Activated T-cell treated with anti-CD3 and anti-CD28 coated beads for 4 hours (primary cell): ENCODE data around the gene RBKS.
"Not testable (repeated sequence)": the region's sequence is repeated elsewhere in the genome, so short reads cannot be mapped to it uniquely, and the experiment has no call there.

Source experiments
- DNase-seq: peaks from one replicate; pipeline ENCODE4 v3.0.0-alpha.2; 2020

RBKS gene

GRCh38 chr2:27756091-27756490, 134.1 kb downstream of the RBKS start:
- DNase-seq: no peak

- DNase-seq: no peak
Measured at GRCh38 chr2:27754831-27755230, 135.4 kb downstream of the RBKS start.

DNA sequence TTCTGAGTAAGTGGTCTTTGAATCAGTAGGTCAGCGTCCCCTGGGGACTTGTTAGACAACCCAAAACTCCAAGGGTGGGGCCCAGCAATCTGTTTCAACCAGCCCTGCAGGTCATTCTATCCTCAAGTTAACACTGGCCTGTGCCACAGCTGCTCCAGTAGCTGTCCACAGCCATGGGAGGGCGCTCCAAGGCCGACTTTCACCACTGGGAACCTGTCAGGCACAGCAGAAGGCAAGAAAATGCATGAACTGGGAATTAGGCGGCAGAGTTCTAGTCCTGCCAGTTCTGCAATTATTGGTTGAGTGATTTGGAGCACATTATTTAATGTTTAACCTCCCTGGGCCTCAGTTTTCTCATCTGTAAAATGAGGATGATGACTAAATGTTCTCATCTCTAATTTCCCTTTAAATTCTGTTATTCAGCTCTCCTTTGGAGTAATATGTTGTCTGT, 136.0 kb downstream of the RBKS start:
- peak; percentile 59 for DNase-seq

- no peak for DNase-seq
Measured at GRCh38 chr2:27752551-27753237, 137.5 kb downstream of the RBKS start.

DNA sequence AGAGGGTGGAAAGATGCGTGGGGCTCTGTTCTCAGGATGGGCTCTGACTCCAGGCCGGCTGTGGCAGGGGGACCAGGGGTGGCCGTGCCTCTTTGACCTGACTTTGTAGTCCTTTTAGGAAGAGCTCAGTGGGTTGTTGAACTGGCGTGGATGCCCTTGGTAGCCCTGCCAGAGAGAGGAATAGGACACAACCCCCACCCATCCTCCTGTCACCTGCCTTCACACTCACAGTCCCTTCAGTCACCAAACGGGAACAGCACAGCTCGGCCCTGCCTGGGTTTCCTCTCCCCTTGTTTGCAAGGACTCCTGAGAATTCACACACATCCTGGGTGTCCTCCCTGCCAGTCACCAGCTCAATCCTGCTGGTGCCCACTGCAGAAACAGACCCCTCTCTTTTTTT, 138.8 kb downstream of the RBKS start:
- DNase-seq: no peak

GRCh38 chr2:27748803-27749554, 141.2 kb downstream of the RBKS start:
- DNase-seq: not testable (repeated sequence)

- DNase-seq: no peak
Measured at GRCh38 chr2:27747827-27748352, 142.3 kb downstream of the RBKS start.

- no peak for DNase-seq
Measured at GRCh38 chr2:27746325-27746724, 143.9 kb downstream of the RBKS start.

GRCh38 chr2:27745494-27745893, 144.7 kb downstream of the RBKS start:
- DNase-seq: not testable (repeated sequence)

DNA sequence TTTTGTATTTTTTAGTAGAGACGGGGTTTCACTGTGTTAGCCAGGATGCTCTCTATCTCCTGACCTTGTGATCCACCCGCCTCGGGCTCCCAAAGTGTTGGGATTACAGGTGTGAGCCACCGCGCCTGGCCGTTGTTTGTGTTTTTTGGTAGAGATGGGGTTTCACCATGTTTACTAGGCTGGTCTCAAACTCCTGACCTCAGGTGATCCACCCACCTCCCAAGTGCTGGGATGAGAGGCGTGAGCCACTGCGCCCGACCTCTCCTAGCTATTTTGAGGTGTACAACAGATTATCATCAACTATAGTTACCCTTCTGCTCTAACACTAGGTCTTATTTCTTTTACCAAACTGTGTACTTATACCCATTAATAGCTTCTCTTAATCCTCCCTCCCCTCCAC, 147.6 kb downstream of the RBKS start:
- no peak for DNase-seq

- no peak for DNase-seq
Measured at GRCh38 chr2:27741673-27742072, 148.5 kb downstream of the RBKS start.

DNA sequence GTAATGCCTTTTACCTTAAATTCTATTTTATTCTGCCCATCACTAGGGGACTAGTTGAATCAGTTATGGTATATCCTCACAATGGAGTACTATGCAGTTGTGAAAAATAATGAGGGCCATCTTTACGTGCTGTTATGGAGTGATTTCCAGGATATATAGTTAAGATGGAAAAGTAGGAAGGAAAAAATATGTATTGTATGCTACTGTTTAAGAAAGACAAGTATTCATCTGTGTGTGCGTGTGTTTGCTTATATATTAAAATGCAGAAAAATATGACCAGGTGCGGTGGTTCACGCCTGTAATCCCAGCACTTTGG, 151.2 kb downstream of the RBKS start:
- no peak for DNase-seq

DNA sequence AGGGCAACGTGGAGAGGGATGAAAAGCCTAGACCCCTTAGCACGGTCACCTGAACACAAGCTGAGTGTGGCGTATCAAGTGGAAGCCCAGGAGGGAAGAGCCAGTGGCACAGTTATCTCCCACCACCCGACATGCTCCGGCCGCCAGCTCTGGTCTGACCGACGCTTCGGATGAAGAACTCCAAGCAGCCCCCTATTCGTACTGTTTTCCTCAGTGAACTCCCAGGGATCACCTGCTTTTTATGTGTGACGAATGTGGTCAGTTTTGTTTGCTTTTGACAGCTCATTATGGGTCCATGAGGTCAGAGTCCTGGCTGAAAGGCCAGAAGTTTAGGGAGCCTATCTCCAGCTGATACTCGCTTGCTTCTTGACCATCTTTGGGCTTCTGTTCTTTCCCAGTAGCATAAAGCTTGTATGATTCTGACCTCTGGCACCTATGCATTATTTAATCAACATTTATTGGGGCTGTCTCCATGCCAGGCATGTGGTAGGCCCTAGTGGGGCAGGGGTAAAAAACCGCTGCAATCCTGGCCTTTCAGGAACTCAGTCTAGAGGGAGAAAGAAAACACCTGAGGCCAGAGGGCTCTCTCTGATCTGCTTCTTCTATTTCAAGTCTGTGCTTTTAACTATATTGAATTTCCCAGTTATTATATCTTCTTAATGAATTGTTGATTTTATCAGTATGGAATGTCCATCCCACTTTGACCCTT, 151.7 kb downstream of the RBKS start:
- no peak for DNase-seq

DNA sequence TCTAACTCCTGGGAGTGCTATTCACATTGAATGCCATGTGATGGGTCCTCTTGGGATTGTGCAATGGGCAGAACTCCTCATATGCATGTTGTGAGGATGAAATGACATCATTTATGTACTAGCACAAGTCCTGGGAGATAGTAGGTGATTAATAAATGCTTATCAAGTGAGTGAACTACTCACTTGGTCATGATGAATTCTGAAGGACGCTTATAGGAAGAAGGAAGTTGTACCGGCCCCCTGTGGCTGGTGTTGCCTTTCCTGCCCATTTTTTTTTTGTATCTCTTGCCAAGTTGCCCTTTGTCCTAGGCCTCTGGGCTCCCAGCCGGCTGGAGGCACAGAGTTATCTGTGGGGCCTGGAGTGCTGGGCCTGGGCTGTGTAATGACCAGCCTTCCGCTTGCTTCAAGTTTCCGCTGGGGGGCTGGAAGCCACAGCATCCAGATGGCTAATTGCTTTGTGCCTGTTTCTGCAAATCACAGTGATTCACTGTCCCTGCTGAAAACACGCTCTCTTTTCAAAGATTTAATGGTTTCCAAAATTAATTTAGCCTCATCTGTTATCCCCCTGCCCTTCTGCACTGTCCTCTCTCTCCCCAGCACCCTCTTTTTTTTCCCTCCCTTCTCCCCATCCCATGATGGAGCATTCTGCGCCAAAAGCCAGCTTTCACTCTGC, 152.4 kb downstream of the RBKS start:
- no peak for DNase-seq

- no peak for DNase-seq
Measured at GRCh38 chr2:27736890-27737204, 153.3 kb downstream of the RBKS start.

GRCh38 chr2:27736031-27736889, 153.9 kb downstream of the RBKS start:
- DNase-seq: no peak

DNA sequence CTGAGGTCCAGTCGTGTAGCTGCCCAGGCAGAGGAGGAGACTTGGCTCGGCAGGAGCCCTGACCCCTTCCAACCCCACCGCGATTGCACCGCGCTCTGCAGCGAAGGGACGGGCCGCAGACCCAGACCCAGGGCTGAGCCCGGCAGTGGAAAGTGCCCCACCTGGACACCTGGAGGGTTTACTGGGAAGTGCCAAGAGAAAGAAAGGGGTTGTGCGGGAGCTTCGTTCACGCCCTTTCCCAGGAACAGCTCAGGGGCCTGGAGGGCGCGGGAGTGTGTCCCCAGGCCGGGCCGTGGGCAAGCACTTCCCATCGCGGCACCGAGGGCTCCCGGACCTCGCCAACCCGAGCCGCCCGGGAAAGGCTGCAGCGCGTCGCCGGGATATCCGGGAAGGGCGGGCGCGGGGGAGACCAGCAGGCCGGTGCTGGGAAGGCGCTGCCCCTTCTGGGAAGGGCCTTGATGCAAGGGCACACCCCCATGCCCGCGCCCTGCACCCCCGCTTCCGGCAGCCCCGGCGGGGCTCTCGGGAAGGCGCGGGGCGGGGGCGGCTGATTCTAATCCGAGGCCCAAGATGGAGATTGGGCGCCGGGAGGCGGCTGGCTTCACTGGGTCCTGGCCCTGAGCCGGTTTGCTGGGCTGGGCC, 154.8 kb downstream of the RBKS start:
- peak; percentile 65 for DNase-seq

- no peak for DNase-seq
Measured at GRCh38 chr2:27734305-27734704, 155.9 kb downstream of the RBKS start.
